Smooth muscle cell (in vitro differentiated cells): ENCODE results near the gene ZMYND12. TPM values are rescaled to one million over a fixed set of nuclear protein-coding genes. Genes with fewer than 3 reads are reported as not detected.
A peak's percentile ranks its signal among the peaks of the same experiment; 100 is the strongest.
"Not testable (repeated sequence)": the region's sequence is repeated elsewhere in the genome, so short reads cannot be mapped to it uniquely, and the experiment has no call there.

Source experiments
- DNase-seq: peaks from one replicate; lab custom pipeline; 2025; ENCODE audit not compliant: unreplicated experiment; lab: John Stamatoyannopoulos, UW
- H2AFZ ChIP-seq: fragments of 200-600 bp; sonication (generic); 2 replicates; pipeline ENCODE4 v1.6.0; 2016; ENCODE audit warnings: antibody characterized with exemption, low read depth, mild to moderate bottlenecking
- H3F3A ChIP-seq: fragments of 200-600 bp; sonication (generic); 2 replicates; pipeline ENCODE4 v1.6.0; 2017; ENCODE audit warnings: antibody characterized with exemption, low read depth
- H3K27ac ChIP-seq: fragments of 200-600 bp; sonication (generic); 2 replicates; pipeline ENCODE4 v1.5.1; 2016; ENCODE audit warnings: low read depth, mild to moderate bottlenecking
- H3K27me3 ChIP-seq: fragments of 200-600 bp; sonication (generic); 2 replicates; pipeline ENCODE4 v1.6.1; 2016; ENCODE audit warnings: low read depth, mild to moderate bottlenecking
- H3K36me3 ChIP-seq: fragments of 200-600 bp; sonication (generic); 2 replicates; pipeline ENCODE4 v1.5.1; 2016; ENCODE audit warnings: low read depth
- H3K4me1 ChIP-seq: fragments of 200-600 bp; sonication (generic); 2 replicates; pipeline ENCODE4 v1.5.1; 2016; ENCODE audit warnings: low read depth
- H3K4me2 ChIP-seq: fragments of 200-600 bp; sonication (generic); 2 replicates; pipeline ENCODE4 v1.6.0; 2016; ENCODE audit warnings: mild to moderate bottlenecking
- H3K4me3 ChIP-seq: fragments of 200-600 bp; sonication (generic); 2 replicates; pipeline ENCODE4 v1.5.1; 2016; ENCODE audit warnings: mild to moderate bottlenecking
- H3K79me2 ChIP-seq: fragments of 200-600 bp; sonication (generic); 2 replicates; pipeline ENCODE4 v1.6.0; 2016; ENCODE audit warnings: low read depth, mild to moderate bottlenecking
- H3K9ac ChIP-seq: fragments of 200-600 bp; sonication (generic); 2 replicates; pipeline ENCODE4 v1.6.0; 2016; ENCODE audit warnings: low read depth
- H3K9me3 ChIP-seq: fragments of 200-600 bp; sonication (generic); replicated peaks from 2 replicates; pipeline ENCODE4 v1.5.1; 2016; ENCODE audit warnings: low read depth
- H4K20me1 ChIP-seq: fragments of 200-600 bp; sonication (generic); 2 replicates; pipeline ENCODE4 v1.6.0; 2016; ENCODE audit warnings: low read depth
- WGBS: methylation state at CpG from one replicate; pipeline ENCODE4 v1.1.7; 2016; ENCODE audit warnings: low lambda C conversion rate; 5-methylcytosine and 5-hydroxymethylcytosine counted together
- polyA plus RNA-seq: library from polyadenylated mRNA; unstranded; fragments of >200 nt; fragmentation: Nextera tagmentation; extraction: Ambion mirVana; gene quantifications from 2 replicates; pipeline ENCODE4 v1.2.1, GENCODE V29; 2016
- total RNA-seq: library from RNA; depleted of rRNA; stranded (reverse); fragments of >200 nt; gene quantifications from 2 replicates; pipeline ENCODE4 v1.2.3, GENCODE V29; 2014
- TF ChIP-seq, protein P1 (sequence below): fragments of 200-600 bp; sonication (generic); IDR thresholded peaks from 2 replicates; pipeline ENCODE4 v1.5.1; 2017; ENCODE audit warnings: borderline replicate concordance, mild to moderate bottlenecking, antibody characterized with exemption; ENCODE audit not compliant: insufficient read depth, poor library complexity, severe bottlenecking

The ZMYND12 gene, protein sequence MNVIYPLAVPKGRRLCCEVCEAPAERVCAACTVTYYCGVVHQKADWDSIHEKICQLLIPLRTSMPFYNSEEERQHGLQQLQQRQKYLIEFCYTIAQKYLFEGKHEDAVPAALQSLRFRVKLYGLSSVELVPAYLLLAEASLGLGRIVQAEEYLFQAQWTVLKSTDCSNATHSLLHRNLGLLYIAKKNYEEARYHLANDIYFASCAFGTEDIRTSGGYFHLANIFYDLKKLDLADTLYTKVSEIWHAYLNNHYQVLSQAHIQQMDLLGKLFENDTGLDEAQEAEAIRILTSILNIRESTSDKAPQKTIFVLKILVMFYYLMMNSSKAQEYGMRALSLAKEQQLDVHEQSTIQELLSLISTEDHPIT
- total RNA-seq: 1.8 and 2.2 TPM in 2 replicates
- 0.46 and 1.5 TPM in 2 replicates for polyA plus RNA-seq

- Histone ChIP-seq H3K27me3 (no peaks in the 10 kb centered on the region), H4K20me1 (no peaks in the 10 kb centered on the region)
- peak; percentile 75 for DNase-seq
These were observed at the start of gene ZMYND12, which contains the start of gene PPCS for GRCh38 chr1:42456010-42456753. Gene ZMYND12, minus strand, starts transcription at chr1:42456022. Its CDS starts 25 bp downstream, at chr1:42455997. Gene PPCS, plus strand, starts transcription at chr1:42456543. Its CDS starts 23 bp downstream, at chr1:42456566.

DNA sequence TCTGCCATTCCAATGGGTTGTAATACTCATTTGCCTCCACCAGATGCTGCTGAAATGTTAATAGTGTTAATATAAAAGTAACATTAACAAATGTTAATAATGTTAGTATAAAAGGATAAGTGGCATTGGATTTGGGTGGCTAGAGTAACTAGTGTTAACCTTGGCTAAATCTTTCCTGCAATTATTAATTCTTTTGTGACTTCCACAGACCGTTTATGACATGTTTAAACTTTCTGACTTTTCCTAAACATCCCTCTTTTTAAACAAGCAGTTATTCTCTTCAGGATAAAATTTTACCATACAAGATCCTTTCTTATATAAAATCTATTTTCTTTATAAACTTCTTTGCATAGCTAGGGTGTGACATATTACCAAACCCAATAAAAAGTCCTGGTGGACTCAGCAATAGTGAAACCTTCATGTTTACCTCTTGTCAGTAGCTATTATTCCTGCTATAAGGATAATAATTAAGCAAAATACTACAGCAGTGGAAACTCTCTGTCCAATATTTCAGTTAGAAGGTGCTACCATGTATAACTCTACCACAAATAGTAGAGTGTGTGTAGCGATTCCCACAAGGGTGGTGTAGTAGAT, 48.8 kb upstream of the ZMYND12 start:
- no peak overlapping the region for H3K27ac ChIP-seq
- H4K20me1 ChIP-seq: no peaks in the 10 kb centered on the region
- H3K4me1 ChIP-seq: no peaks in the 10 kb centered on the region
- no peaks in the 10 kb centered on the region for H3K79me2 ChIP-seq
- H2AFZ ChIP-seq: no peak overlapping the region
- TF ChIP-seq, protein P1, sequence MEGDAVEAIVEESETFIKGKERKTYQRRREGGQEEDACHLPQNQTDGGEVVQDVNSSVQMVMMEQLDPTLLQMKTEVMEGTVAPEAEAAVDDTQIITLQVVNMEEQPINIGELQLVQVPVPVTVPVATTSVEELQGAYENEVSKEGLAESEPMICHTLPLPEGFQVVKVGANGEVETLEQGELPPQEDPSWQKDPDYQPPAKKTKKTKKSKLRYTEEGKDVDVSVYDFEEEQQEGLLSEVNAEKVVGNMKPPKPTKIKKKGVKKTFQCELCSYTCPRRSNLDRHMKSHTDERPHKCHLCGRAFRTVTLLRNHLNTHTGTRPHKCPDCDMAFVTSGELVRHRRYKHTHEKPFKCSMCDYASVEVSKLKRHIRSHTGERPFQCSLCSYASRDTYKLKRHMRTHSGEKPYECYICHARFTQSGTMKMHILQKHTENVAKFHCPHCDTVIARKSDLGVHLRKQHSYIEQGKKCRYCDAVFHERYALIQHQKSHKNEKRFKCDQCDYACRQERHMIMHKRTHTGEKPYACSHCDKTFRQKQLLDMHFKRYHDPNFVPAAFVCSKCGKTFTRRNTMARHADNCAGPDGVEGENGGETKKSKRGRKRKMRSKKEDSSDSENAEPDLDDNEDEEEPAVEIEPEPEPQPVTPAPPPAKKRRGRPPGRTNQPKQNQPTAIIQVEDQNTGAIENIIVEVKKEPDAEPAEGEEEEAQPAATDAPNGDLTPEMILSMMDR: no peak
- no peak overlapping the region for H3K4me3 ChIP-seq
- no peaks in the 10 kb centered on the region for H3K27me3 ChIP-seq
- H3K9me3 ChIP-seq: peaks cover 25% of the 10 kb centered on the region
- H3K4me2 ChIP-seq: no peak overlapping the region
- H3F3A ChIP-seq: no peaks in the 10 kb centered on the region
- WGBS: 94% methylated on average over 2 of the region's 2 CpGs
- H3K36me3 ChIP-seq: no peaks in the 10 kb centered on the region
- DNase-seq: no peak
- no peak overlapping the region for H3K9ac ChIP-seq

More at GRCh38 chr1:42456010-42456753, at the start of gene ZMYND12, which contains the start of gene PPCS:
- Histone ChIP-seq H3K36me3 (no peaks in the 10 kb centered on the region), H3K9ac (peak within 1 kb of the TSS; percentile 83), H3K4me2 (peak within 1 kb of the TSS; percentile 89), H3K79me2 (no peaks in the 10 kb centered on the region), H3F3A (no peaks in the 10 kb centered on the region), H3K4me3 (peak within 1 kb of the TSS; percentile 62), H3K27ac (peak within 1 kb of the TSS; percentile 74), H3K4me1 (peaks cover 6% of the 10 kb centered on the region), H2AFZ (peak within 1 kb of the TSS; percentile 98), H3K9me3 (no peaks in the 10 kb centered on the region)
- TF ChIP-seq, protein P1: no peak
- 2% methylated on average over 66 of the region's 66 CpGs for WGBS

GRCh38 chr1:42502031-42502430, 46.2 kb upstream of the ZMYND12 start:
- H3K4me3 ChIP-seq, H3K27me3 ChIP-seq, H2AFZ ChIP-seq, H4K20me1 ChIP-seq, H3K36me3 ChIP-seq, H3K79me2 ChIP-seq, H3K9ac ChIP-seq, H3K4me2 ChIP-seq, H3K27ac ChIP-seq, H3K4me1 ChIP-seq, H3F3A ChIP-seq, DNase-seq: not testable (repeated sequence)
- H3K9me3 ChIP-seq: peaks cover 20% of the 10 kb centered on the region
- WGBS: 81% methylated on average over 11 of the region's 11 CpGs

- H3K79me2 ChIP-seq: no peaks in the 10 kb centered on the region
- TF ChIP-seq, protein P1: no peak
- H3K27ac ChIP-seq: no peak overlapping the region
- WGBS: 89% methylated on average over 3 of the region's 3 CpGs
- H2AFZ ChIP-seq: no peak overlapping the region
- no peaks in the 10 kb centered on the region for H3K9me3 ChIP-seq
- H3K9ac ChIP-seq: no peak overlapping the region
- no peaks in the 10 kb centered on the region for H3K4me1 ChIP-seq
- H3K36me3 ChIP-seq: no peaks in the 10 kb centered on the region
- no peak overlapping the region for H3K4me2 ChIP-seq
- H3K4me3 ChIP-seq: no peak overlapping the region
- H3F3A ChIP-seq: no peaks in the 10 kb centered on the region
- H3K27me3 ChIP-seq: no peaks in the 10 kb centered on the region
- DNase-seq: no peak
- no peaks in the 10 kb centered on the region for H4K20me1 ChIP-seq
These were observed 34.4 kb upstream of the ZMYND12 start for GRCh38 chr1:42490237-42490636.
